GM19351 (cell line): ENCODE data around the gene PCCA.
"Not testable (repeated sequence)": the region's sequence is repeated elsewhere in the genome, so short reads cannot be mapped to it uniquely, and the experiment has no call there.

Experiments
- ATAC-seq: cut with Tn5 transposase; IDR thresholded peaks from one replicate; pipeline ENCODE4 v1.9.1; 2021; ENCODE audit warnings: mild to moderate bottlenecking, moderate library complexity; ENCODE audit not compliant: unreplicated experiment

PCCA gene

DNA sequence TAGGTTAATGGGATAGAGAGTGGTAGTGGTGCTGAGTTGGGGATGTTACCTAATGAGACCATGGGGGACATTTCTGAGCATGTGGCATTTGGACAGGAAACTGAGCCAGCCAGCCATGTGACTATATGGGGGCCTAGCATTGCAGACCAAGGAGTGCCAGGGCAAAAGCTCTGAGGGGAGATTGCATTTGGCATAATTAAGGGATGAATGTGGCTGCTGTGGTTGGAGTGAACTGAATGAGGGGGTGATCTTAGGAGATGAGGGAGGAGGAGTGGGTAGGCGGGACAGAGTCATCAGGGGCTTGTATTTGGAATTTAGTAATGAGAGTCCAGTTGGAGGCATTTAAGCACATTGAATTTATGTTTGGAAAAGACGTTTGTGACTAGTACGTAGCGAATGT is 6.6 kb downstream of the PCCA start:
- no peak for ATAC-seq

DNA sequence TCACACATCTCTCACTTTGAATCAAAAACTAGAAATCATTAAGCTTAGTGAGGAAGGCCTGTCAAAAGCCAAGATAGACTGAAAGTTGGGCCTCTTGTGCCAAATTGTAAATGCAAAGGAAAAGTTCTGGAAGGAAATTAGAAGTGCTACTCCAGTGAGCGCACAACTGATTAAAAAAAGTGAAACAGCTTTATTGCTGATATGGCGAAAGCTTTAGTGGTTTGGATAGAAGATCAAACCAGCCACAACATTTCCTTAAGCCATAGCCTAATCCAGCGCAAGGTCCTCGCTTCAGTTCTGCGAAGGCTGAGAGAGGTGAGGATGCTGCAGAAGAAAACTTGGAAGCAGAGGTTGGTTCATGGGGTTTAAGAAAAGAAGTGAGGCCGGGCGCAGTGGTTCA is 7.6 kb downstream of the PCCA start:
- no peak for ATAC-seq

DNA sequence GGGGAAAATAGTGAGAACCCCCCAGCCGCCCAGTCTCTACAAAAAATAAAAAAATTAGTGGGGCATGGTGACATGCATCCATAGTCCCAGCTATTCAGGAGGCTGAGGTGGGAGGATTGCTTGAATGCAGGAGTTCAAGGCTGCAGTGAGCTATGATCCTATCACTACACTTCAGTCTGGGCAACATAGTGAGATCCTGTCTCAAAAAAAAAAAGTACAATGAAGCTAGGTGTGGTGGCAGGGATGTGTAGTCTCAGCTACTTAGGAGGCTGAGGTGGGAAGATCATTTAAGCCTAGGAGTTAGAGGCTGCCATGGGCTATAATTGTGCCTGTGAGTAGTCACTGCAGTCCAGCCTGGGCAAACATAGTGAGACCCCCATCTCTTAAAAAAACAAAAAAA is 8.9 kb downstream of the PCCA start:
- no peak for ATAC-seq

DNA sequence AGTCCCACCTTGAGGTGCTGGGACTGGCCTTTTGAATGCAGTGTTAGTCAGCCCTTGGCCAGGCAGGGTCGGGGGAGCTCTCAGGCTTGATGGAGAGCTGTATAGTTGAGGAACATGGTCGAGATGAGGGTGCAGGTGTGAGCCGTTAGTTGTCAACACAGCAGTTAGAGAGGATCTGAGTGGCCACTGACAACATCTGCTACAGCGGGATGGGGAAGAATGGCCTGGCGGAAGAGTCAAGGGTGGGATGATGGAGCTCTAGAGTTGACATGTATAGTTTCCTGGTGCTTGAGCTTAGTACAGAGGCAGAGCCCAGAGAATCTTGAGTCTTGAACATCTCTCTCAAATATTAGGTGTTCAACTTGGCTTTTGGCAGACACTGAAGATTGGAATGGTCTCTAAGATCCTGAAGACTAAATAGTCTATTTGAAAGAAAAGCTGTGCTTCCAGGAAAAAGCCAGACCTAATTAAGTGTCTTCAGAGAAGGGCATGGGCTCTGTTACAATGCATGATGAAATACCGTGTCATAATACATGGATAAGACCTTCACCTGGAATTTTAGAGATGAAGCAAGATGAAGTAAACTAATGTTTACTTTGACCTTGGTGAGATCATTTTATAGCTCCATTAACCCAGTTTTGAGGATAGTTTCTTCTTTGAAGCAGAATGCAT is 9.7 kb downstream of the PCCA start:
- ATAC-seq = no peak

DNA sequence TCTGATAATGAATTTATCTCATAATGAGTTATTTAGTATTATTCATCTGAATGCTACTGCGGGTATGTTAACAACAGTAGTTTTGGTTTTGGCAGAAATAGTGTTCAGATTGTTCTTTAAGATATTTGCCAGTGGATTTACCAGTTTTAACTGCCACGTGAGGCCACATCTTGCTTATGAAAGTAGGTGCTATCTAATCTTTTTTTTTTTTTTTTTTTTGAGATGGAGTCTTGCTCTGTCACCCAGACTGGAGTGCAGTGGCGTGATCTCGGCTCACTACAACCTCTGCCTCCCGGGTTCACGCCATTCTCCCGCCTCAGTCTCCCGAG is 10.2 kb downstream of the PCCA start:
- ATAC-seq = not testable (repeated sequence)

DNA sequence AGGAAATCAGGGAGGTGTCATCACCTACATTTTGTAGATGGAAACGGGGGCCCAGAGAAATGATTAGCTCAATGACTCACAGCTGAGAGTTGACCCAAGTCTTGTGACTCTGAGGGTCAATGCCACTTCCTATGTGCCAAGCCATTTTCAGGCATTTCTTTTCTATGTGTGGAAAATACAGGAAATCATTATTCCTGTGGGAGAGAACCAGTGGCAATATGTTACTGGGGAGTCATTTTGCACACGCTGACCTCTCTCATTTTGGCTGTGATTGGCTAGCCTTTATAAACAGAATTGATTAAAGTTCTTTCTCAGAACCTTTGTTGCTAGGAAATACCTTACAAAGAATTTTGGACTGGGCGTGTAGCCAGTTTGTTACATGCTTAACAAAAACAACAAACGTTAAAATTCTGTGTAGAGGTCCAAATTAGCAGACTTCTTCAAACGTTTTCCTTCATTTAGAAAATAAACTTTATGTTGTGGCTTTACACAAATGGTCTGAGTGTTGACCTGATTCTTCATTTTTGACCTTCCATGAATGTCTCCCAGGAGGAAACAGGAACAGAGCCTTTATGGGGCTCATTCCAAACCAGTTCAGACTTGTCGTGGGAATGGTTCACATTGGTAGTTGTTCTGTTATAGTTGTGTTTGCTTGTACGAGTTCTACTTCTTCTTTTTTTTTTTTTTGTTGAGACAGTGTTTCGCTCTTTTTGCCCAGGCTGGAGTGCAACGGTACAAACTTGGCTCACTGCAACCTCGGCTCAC is 11.4 kb downstream of the PCCA start:
- ATAC-seq = no peak

DNA sequence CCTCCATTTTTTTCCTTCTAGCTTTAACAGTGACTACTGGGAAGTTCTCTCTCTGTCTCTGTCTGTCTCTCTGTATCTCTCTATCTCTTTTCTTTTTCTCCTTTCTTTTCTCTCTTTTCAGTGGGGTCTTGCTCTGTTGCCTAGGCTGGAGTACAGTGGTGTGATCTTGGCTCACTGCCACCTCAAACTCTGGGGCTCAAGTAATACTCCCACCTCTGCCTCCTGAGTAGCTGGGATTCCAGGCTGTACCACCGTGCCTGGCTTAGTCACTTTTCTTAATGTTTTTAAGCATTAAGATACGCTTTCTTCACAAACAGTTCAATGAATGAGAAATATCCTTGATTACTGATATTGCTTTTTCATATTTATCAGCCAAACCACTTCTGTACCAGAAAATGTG is 13.1 kb downstream of the PCCA start:
- no peak for ATAC-seq

DNA sequence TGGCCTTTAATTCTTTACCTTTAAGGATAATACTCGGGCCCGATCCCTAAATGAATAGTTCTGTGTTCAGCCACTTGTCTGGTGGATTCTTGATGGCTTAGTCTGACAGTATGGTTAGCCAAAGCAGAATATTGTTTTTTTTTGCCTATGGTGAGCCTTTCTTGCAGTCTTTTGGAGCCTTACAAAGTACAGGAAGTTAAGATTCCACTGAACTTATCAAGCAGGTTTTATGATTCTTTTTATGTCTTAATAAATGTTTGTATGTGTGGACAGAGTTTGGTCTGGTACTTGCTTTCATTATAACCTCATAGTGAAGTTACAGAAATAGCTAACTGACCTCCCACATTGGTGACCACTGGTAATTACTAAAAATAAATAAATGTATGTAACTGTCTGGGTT is 17.1 kb downstream of the PCCA start:
- no peak for ATAC-seq

DNA sequence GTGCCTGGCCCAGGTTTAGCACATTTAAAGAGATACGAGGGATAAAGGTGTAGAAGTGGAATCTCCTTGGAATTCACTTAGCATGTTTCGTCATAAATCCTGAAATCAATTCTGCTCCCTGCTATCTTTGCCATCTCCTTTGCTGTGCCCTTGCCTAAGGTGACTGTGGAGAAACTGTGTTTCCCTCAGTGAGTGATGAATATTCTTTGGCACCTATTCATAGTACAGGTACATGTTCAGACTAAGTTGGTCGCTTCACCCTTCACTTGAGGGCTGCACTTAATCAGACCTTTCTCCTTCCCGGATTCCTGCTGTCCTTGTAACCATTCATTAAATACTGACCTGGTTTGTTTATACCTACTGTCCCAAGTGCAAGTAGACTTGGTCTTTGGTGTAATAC is 17.8 kb downstream of the PCCA start:
- no peak for ATAC-seq

DNA sequence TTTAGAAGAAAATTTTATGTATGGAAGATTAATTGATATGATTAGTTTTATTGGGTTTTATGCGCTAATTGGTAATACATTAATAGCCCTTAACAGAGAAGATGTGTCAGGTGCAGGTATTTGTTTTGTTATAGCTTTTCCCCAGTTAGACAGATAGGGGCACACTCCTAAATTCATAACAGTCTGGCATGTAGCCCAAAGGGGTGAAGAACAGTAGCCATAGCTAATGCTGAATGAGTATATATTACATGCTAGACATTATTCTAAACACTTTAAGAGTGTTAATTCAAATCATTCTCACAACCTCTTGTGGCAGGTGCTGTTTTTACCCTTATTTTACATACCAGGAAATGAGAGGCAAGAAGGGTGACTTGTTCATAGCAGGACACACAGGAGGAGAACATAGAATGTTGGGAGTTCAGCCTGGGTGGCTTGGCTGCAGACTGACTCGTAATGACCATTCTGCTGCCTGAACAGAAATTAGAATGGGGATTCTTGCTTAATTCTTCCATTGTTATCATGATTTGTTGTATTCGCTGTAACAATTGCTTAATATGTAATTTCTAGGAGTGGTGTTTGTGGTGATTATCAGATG is 20.1 kb downstream of the PCCA start:
- ATAC-seq = peak; percentile 60

DNA sequence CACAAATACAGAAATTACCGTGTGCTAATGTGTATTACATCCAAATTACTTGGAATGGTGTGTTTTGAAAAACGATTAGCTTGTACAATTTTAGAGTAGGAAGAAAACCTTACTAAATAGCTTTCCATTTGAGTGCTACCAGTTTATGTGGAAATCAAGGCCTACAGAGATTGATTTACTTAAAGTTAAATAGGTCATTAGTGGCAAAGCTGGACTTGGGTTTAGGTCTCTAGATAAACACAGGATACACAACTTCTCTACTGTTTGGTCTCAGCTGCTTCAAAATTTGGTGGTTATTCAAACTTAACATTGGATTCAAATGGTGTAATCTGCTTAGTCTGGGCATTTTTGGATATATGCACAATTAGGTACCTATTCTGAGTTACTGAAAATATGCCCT is 21.4 kb downstream of the PCCA start:
- no peak for ATAC-seq

DNA sequence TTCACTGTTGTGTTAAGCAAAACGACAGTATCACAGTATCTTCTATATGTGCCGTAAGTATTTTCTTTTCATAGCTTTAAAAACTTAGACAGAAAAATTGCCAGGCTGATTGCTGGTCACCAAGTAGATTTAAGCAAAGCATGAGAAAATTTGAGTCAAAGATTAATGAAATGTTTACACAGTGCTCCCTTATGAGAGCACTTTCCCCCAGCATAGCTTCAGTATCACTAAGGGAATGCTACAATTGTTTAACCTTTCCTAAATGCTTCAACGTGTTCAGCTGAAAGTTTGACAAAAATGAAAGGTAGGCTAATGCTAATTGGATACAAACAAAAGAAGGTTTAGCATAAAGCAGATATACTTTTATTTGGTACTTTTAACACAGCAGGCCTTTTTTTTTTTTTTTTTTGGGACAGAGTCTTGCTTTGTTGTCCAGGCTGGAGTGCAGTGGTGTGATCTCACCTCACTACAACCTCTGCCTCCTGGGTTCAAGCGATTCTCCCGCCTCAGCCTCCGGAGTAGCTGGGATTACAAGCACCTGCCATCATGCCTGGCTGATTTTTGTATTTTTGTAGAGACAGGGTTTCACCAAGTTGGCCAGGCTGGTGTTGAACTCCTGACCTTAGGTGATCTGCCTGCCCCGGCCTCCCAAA is 23.4 kb downstream of the PCCA start:
- no peak for ATAC-seq

DNA sequence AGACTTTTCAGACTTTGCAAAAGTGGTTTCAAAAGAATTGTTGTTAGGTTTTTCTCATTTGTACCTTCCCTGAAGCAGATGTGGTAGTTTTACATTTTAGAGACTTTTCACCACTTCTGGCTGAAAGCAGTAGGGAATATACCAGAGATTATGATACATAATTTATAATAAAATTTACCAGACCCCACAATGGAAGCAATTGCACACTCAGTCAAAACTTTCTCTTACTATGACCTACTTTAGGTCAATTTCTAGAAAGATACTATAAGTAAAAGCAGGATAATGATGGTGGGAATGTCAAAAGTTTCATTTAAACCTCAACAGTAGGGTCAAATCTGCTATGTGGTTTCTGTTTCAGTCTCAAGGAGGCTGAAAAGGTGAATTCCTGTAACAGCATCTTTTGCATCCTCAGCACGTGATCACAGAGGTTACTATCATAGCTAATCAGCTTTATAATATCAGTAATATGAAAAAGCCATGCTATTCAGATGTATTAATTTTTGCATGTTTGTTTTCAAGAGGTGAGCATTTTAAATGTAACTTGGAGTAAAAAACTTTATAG is 26.9 kb downstream of the PCCA start:
- ATAC-seq = peak; percentile 73

DNA sequence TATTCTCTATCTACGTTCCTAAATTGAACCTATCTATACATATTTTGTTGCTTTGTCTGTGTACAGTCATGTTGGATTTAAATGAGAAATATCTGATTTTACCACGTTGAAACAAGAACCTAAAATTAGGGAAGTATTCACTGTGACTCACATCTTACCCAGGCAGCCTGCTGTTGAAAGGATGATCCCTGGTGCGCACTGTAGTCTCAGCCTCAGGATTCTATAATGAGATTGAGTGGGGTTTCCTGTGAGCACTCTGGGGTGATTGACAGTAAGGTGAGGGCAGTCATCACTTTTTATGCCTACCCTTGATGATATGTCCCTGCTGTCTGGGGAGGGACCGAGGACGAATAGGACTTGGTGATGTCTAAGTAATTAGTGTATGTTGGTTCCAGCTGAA is 35.4 kb downstream of the PCCA start:
- no peak for ATAC-seq

DNA sequence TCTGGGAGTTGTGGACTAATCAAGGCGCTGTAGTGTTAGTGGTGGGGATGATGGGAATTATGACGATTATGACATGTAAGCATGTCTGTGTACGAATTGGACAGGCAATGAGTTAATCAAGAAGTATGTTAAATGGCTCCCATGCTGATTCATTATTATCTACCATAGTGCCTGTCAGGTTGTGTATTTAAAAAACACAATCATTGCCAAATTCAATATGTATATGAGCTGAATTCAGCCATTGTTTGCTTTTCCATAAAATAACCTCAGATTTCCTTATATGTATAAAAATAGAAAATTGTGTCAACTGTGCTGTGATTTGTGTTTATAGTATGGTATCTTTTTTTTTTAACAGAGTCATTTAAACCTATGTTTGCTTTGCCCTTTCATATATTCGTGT is 37.1 kb downstream of the PCCA start:
- ATAC-seq = no peak

DNA sequence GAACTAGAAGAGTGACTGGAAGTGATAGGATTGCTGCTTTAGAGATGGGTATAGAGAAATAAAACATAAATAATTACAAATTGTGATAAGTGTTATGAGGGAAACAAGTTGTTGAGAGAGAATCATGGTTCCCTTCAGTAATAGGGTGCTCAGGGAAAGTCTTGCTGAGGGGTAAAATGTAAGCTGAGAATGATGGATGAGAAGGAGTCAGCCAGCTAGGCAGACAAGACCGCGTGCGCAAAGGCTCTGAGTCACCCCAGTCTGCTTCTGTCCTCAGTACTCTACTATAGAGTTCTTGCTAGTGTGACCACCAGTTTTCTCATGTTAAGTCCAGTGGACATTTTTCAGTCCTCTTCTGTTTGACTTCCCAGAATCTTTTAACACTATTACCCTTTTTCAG is 39.5 kb downstream of the PCCA start:
- no peak for ATAC-seq

DNA sequence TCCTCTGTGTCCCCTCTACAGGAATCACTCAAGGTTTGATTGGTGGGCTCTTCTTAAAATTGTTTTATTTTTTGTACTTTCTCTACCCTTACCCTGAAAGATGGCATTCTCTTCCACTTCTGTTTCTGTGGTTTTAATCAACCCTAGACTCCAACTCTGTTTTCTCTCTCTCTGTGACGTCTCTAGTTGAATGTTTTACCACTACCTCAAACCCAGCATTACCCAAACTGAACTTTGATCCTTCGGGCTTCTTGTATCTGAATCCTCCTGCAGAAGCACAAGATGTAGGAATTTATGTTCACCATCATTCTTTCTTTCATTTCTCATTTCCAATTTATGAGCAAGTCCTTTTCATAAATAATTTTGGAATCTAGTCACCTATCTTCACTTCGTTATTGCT is 39.9 kb downstream of the PCCA start:
- ATAC-seq = no peak

DNA sequence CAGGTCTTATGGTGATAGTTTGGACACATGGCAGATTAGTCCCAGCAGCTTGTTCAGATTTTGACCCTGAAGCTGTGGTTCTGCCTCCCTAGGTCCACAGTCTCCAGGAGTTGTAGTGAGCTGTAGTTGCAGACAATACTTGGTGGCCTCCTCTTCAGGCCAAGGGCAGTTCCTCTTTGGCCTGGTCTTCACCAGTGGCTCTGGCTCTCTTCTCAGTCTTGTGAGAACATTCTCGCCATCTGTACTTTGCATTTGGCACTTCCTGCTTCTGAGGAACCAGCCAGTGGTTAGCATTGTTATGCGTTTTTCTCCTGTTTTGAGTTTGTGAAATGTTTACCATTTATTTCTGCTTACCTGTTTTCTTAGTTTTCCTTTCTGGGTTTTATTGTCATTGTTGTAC is 40.7 kb downstream of the PCCA start:
- peak; percentile 84 for ATAC-seq

DNA sequence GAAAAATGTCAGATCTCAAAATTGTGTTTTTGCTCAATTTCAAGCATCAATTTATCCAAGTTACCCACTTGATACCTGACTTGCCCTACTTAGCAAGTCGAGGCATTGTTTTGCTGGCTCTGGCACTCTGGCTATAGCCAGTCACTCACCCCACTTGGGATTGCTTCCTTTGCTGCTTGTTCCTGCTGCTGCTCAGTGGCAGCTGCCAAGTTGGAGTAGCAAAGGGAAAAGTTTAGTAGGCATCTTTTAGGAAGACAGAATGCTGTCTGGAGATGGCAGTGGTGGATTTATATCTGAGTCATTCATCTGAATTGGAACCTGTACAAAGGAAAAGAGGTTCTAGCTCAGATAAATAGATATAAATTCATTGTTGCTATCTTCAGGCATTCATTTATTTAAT is 41.2 kb downstream of the PCCA start:
- no peak for ATAC-seq

DNA sequence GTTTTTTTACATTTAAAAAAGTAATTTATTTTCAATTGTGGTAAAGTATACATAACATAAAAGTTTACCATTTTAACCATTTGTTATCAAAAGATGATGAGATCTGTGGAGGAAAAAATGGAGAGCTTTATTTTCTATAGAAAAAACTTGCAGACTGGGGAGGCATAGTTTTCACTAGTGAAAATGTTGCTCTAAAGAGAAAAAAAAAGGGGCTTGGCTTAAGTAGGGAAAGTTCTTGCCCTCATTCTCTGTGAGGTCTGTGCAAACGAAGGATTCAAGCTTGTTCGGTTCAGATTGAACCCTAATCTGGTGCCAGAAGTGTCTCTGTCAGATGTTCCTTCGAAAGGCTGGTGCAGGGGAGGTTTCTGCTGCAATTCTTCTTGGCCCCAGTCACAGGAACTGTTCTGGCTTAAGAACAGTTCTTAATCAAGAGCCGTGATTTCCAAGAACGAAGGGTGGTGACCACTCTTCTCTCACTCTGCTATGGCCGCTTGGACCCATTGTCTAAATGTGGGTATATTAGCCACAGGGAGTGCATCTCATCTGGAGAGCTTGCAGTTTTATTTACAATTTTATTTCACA is 42.1 kb downstream of the PCCA start:
- ATAC-seq = no peak

DNA sequence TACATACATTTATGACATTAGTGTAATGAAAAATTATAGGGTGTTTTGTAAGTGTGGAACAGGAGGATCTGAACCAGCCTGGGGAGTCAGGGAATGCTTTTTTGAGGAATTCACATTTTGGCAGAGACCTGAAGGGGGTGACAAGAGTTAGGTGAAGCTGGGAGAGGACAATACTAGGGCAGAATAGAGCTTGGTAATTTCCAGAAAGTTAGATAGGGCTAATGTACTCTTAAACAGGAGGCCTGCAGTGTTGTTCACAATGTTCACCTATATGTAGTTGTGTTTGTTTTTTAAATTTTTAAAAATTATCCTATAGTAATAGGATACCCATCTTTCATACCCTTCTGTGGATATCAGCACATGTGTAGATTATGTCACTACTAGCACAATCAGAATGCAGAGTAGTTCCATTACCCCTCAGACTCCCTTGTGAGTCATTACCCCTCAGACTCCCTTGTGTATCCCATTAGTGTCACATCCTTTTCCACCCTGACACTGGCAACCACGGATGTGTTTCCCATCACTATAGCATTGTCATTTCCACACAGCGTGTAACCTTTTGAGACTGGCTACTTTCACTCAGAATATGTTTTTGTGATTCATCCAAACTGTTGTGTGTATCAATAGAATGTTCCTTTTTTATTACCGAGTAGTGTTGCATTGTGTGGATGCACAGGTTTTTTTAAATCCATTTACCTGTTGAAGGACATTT is 43.1 kb downstream of the PCCA start:
- ATAC-seq = no peak
